Astrocyte of the hippocampus (primary cell): ENCODE measurements around the gene FAT3.

ENCODE experiments used
- DNase-seq: peaks from one replicate; pipeline ENCODE4 v3.0.0; 2011; ENCODE audit warnings: low read depth, low spot score

The FAT3 gene

DNA sequence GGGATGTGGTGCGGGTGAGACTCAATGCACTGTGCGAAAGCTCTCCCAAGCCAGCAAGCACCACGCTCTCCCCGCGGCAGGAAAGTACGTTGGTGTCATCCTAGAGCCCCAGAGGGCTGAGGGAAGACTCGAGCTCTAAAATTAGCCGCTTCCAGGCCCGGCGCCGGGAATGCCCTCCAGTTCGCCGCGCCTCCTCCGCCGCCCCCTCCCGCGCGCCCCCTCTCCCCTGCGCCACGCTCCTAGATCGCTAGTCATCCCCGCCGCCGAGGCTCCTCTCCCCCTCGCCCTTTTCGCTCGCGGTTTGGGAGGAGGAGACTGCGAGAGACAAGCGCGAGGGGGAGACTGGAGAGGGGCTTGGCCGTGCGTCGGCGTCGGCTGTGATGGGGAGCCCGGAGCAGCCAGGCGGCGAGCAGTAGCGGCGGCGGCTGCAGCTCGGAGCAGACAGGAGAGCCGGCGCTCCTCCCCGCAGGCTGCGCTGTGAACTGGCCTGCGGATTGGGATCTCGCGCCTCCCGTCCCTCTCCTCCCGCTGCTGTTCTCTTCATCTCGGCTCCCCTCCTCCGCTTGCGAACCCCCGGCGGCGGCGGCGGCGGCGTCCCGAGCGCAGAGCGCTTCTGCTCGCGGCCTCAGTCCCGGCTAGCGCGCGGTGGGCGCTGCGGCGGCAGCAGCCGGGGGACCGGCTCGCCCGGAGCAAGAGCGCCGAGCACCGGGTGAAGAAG lies at the start of gene FAT3:
Gene FAT3, plus strand, starts transcription at position 412 of the 718 bp plus-strand sequence. CDS start 127,295 bp downstream, outside the sequence.
- peak; percentile 92 for DNase-seq

- no peak for DNase-seq
Observed at GRCh38 chr11:92179017-92179670, 45.5 kb upstream of the FAT3 start.

DNA sequence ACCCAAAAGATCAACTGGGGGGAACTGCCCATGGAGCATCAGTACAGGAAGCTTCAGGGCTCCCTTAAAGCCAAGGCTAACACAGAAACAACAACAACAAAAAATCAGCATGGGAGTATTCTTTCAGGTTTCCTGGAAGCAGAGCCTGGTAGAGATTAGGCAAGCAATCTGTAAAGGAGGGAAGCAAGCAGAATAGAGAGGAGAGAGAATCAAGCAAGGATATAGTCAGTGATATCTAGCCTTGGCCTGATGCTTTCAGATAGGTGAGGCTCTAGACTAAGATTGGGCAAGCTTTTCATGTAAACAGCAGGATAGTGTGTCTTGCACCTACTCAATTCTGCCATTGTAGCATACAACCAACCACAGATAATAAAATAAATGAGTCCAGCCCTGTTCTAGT lies 44.4 kb upstream of the FAT3 start:
- DNase-seq, result no peak

- peak; percentile 80 for DNase-seq
Observed at GRCh38 chr11:92180664-92181251, 43.9 kb upstream of the FAT3 start.

DNA sequence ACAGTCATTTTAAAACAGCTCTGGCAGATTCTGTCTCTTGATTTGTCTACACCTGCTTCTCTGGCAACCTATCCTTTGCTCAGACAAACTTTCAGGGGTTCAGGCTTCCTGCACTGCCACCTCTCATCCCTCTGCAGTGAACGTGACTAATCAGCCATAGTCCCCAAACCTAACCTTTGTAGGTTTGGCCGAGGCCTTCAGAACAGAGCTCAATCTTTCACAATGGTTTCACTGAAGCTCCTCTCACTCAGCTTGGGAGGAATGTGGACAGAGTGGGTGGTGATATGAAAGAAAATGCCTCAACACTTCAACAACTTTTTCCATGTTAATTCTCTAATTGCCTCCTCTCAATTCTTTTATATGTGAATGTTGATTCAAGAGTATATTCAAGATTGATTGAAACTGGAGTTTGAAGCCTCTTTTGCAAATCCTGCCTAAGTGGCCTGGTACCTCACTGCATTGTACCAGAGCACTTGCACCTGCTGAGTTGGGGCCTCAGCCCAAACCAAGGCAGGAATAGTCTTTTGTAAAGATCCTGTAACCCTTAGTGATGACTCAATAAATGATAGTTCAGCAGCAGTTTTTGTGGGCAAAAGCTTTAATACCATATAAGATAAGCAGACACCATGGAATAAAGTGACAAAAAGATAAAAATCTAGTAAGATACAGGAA lies 33.9 kb upstream of the FAT3 start:
- DNase-seq, result no peak

DNA sequence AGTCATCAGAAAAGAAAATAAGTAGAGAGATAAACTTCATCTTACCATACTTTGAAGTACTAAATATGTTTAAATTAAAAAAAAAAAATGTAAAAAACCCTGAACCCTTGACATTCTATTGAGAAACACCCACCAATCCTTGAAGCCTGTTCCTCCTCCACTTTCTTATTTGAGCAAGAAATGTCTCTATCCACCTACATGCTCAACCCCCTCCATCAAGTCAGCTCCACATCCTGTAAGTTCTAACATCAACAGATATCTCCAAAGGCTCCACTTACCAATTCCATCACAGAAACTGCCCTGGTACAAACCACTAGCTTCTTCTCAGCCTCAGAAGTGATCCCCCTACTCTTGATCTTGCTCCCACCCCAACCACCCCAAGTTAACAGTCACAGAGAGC lies 32.5 kb upstream of the FAT3 start:
- no peak for DNase-seq

DNA sequence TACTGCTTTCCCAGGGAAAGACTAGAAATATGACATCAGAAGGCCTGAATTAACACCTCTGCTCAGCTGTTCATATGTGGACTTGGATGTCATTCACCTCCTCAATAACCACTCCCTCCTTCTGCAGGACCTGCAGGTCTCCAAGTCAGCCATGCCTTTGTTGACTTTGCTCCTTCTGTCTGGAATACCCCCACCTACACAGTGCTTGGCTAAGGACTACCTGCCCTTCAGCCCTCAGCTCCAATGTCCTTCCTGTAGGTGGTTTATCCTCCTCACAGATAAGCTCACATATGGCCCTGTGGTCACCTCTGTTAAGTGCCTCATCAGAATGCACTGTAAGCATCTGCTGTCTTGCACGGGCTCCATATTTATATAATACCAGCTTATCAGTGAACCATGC lies 26.4 kb upstream of the FAT3 start:
- DNase-seq, result no peak

DNA sequence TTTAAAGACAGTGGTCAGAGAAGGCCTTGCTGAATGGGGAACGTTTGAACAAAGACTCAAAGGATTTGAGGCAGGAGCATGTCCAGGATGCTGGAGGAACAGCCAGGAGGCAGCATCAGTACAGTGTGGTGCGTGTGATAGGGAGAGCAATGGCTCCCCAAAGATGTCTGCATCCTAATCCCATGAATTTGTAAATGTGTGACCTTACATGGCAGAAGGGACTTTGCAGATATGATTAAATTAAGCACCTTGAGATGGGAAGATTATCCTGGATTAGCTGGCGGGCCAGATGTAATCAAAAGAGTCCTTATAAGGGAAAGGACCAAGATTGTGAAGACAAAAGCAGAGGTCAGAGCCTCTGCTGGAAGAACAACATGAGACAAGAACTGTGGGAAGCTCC lies 24.6 kb upstream of the FAT3 start:
- DNase-seq, result no peak

- peak; percentile 79 for DNase-seq
Observed at GRCh38 chr11:92204731-92205130, 19.9 kb upstream of the FAT3 start.

- no peak for DNase-seq
Observed at GRCh38 chr11:92206441-92206840, 18.2 kb upstream of the FAT3 start.

- DNase-seq, result peak; percentile 49
Observed at GRCh38 chr11:92211576-92212167, 12.9 kb upstream of the FAT3 start.

GRCh38 chr11:92212530-92212929 lies 12.1 kb upstream of the FAT3 start:
- no peak for DNase-seq

- no peak for DNase-seq
Observed at GRCh38 chr11:92216789-92217188, 7.8 kb upstream of the FAT3 start.

DNA sequence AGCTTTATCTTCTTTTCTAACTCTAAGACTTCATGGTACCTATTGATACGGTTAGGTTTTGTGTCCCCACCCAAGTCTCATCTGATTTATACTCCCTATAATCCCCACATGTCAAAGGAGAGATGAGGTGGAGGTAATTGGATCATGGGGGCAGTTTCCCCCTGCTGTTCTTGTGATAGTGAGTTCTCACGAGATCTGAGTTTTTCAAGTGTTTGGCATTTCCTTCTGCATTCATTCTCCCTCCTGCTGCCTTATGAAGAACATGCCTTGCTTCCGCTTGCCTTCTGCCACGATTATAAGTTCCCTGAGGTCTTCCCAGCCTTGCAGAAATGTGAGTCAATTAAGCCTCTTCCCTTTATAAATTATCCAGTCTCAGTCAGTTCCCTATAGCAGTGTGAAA lies 5.1 kb upstream of the FAT3 start:
- DNase-seq, result no peak

- peak; percentile 14 for DNase-seq
Observed at GRCh38 chr11:92222701-92223100, 1.9 kb upstream of the FAT3 start.

GRCh38 chr11:92224054-92224406 lies 588 bp upstream of the FAT3 start:
- no peak for DNase-seq

DNA sequence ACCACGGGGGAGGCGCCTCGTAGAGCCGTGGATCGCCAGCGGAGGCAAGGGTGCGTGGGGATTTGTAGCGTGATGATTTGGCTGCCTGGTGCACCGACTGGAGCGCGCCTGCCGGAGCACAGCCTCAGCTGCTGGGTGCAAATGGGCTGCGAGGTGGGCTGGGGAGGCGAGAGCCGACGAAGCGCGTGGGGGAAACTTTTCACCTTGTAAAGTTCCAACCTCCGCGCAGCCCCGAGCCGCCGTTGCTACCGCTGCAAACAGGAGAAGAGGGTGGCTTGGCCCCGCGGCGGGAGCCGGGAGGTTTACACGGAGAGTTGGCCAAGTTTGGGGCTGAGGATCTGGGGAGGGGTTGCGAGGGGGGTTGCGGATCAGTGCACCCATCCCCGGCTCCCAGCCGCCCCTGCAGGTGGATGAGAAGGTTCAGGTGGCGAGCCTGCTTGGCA lies 528 bp downstream of the FAT3 start:
- peak; percentile 72 for DNase-seq

DNA sequence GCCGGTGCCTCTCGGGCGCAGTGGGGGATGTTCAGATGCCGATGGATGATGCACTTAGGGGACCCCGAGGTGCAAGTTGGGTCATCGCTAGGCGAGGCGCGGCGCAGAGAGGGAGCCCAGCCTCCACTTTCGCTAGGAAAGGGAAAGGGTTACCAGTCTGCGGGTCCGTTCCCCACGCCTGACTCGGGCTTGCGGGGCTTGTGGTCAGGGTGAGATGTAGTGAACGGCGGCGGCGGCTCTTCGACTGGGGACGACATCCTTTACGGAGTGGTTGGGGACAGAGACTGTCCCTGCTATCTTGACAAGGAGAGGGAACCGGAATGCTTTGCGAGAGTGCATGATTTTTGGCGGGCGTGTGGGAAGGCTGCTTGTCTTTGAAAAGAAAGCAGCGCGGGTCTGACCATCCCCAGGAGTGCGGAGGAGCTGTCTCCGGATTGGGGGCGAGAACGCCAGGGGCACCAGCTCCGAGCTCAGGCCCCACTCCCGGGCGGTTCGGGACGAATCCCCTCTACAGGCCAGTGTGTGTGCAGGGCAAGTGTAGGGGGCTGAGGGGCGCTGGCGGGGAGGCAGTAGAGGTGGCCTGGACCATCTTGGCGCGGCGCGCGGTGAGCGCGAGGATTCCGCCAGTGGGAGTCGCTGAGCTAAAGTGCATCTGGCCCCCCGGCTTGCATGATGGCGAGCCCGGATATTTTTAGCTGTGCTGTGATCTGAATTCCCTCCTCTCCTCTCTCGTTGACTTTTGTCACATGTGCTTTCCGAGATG lies 1.1 kb downstream of the FAT3 start:
- DNase-seq, result peak; percentile 73

DNA sequence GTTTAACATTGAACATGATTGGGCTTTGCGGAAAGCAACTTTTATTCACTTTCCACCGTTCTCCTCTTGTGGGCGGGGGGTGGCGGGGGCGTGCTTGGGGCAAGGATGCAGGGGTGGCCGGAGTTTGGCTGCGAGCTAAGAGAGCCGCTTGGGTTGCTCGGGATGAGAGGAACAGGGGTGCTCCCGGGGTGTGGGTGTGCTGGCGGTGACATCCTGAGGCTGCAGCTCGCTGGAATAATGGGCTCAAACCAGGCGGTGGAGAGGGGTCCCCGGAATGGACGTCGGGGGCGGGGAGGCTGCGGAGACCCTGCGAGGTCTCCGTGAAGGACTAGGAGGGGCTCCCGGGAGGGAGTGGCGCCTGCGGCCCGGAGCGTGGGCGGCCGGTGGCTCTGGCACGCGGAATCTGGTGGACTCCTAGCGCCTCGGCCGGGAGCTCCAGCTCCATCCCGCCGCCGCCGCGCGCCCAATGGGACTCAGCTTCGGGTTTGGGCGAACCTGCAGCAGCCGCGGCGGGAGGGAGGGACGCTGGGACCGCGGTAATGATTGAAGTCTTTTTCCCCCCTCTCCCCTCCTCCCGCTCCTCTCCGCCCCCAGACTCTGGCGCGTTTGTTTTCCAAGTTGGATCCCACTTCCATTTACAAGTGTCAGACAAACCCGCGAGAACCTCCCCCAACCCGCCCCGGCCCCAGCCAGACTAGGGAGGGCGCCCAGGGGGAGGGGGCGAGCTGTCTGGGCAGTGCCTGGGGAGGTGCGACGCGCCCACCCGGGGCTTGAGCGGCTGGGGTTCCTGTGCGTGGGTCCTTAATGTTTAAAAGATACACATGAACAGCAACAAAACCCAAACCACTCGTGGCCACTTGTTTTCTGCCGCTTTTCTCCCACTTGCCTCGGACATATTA lies 2.0 kb downstream of the FAT3 start:
- peak; percentile 71 for DNase-seq

DNA sequence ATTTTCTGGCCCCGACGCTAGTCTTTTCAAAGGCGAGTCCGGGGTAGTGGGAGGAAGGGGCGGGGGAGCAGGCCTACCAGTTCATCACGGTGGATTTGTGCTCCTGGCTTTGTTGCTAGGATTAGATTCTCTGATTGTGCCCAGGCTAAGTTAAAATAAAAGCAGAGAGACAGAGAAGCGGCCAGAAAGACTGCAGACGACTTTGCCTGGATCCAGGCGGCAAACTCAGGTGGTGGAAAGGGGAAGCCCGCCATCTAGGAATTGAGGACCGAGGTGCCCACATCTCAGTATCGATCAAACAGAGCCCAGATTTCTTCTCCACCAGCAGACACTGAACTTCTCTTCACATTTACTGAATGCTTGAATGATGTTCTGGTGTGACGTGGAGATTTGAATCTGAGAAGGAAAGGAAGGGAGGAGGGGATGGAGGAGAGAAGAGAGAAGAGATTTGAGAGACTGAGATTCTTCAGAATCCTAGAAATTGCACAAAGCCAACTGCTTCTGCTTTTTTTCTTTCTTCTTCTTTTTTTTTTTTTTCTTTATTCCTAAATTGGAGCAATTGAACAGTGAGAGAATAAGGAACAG lies 2.7 kb downstream of the FAT3 start:
- peak; percentile 38 for DNase-seq
